Activated naive CD8-positive, alpha-beta T cell treated with anti-CD3 and anti-CD28 coated beads for 36 hours (primary cell): Measurements from ENCODE around the gene USP51. TPM values are rescaled to one million over a fixed set of nuclear protein-coding genes. Genes with fewer than 3 reads are reported as not detected.
"Not testable (repeated sequence)": the region's sequence is repeated elsewhere in the genome, so short reads cannot be mapped to it uniquely, and the experiment has no call there.

Source experiments
- DNase-seq: peaks from one replicate; pipeline ENCODE4 v3.0.0; 2021
- H3K27ac Mint-ChIP-seq: one replicate; pipeline ENCODE4 v1.8.0; 2022; ENCODE audit warnings: mild to moderate bottlenecking, moderate library complexity, mixed read lengths
- H3K27me3 Mint-ChIP-seq: one replicate; pipeline ENCODE4 v1.8.0; 2022; ENCODE audit warnings: mild to moderate bottlenecking, mixed read lengths
- H3K36me3 Mint-ChIP-seq: one replicate; pipeline ENCODE4 v1.8.0; 2021; ENCODE audit warnings: mild to moderate bottlenecking, mixed read lengths
- H3K4me1 Mint-ChIP-seq: one replicate; pipeline ENCODE4 v1.8.0; 2021; ENCODE audit warnings: mixed read lengths
- H3K4me3 Mint-ChIP-seq: one replicate; pipeline ENCODE4 v1.8.0; 2022; ENCODE audit warnings: mild to moderate bottlenecking, moderate library complexity, mixed read lengths
- H3K9me3 Mint-ChIP-seq: one replicate; pipeline ENCODE4 v1.8.0; 2022; ENCODE audit warnings: mixed read lengths
- total RNA-seq, 2 experiments: library from RNA; stranded (reverse); gene quantifications; one replicate each; pipeline ENCODE4 v1.2.3, GENCODE V29; 2021

The USP51 gene
- total RNA-seq, result 1 to 10 TPM; 1.3 to 2.0 TPM

- H3K4me1 Mint-ChIP-seq, result peaks cover 10% of the 10 kb centered on the region
- peak; percentile 36 for DNase-seq
- peak within 1 kb of the TSS; percentile 88 for H3K4me3 Mint-ChIP-seq
- H3K36me3 Mint-ChIP-seq, result peaks cover 6% of the 10 kb centered on the region
- H3K27ac Mint-ChIP-seq, result peak within 1 kb of the TSS; percentile 92
- no peaks in the 10 kb centered on the region for H3K9me3 Mint-ChIP-seq
- no peaks in the 10 kb centered on the region for H3K27me3 Mint-ChIP-seq
These were observed at the start of gene USP51 for GRCh38 chrX:55489314-55490009. USP51 (minus strand) TSS chrX:55489848; CDS start chrX:55488939, 909 bp downstream.

- no peaks in the 10 kb centered on the region for H3K36me3 Mint-ChIP-seq
- H3K4me1 Mint-ChIP-seq, result peaks cover 4% of the 10 kb centered on the region
- H3K27me3 Mint-ChIP-seq, result no peaks in the 10 kb centered on the region
- no peaks in the 10 kb centered on the region for H3K9me3 Mint-ChIP-seq
- no peak overlapping the region for H3K4me3 Mint-ChIP-seq
- H3K27ac Mint-ChIP-seq, result no peak overlapping the region
- DNase-seq, result no peak
These were observed 34.8 kb upstream of the USP51 start for GRCh38 chrX:55524487-55524886.

DNA sequence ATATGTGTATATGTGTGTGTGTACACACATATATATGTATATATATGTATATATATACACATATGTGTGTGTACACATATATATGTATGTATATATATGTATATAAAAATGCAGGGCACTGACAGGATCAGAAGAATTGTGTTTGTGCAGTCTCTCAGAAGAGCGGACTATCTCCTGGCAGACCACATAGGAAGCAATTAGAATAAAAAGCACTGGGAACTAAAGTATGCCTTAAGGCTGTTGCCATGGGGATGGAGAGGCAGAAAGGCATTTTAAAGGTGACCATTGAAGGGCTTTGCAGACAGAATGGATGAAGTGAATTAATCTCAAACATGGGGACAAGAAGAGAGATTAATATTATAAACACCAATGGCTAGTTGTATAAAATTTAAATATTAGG, 33.7 kb upstream of the USP51 start:
- no peaks in the 10 kb centered on the region for H3K4me1 Mint-ChIP-seq
- H3K9me3 Mint-ChIP-seq, result no peaks in the 10 kb centered on the region
- H3K27ac Mint-ChIP-seq, result no peak overlapping the region
- no peak overlapping the region for H3K4me3 Mint-ChIP-seq
- DNase-seq, result no peak
- H3K36me3 Mint-ChIP-seq, result no peaks in the 10 kb centered on the region
- H3K27me3 Mint-ChIP-seq, result no peaks in the 10 kb centered on the region

DNA sequence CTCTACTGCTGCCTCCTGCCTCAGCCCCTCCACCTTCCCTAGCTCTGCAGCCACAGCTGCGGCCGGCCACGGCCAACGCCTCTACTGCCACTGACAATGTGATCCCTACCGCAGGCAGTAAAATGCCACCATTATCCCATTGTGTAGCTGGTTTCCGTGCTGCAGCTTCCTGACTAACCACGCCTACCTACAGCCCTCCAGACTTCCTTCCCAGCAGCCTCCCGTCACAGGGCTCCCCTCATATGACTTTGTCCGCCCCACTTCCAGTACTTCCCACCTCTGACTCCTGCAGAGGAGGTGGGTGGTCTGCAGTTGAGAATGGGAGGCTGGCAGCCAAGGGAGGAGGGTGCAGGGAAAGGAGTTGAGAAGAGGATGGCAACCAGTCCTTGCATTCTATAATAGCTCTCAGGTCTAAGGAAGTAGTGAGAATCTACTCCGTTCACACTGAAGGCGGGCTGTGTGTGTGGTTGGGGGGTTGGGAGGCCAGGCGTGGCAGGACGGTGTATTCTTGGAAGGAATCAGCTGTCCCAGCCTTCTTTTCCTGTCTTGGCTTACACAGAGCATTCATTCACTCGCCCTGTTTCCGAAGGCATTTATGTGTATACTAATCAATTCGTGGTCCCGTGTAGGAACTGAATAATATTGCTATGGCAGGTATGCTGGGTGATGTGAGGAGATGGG, 33.1 kb upstream of the USP51 start:
- Mint-ChIP-seq H3K27ac (no peak overlapping the region), H3K4me1 (no peaks in the 10 kb centered on the region), H3K4me3 (no peak overlapping the region), H3K9me3 (no peaks in the 10 kb centered on the region), H3K36me3 (no peaks in the 10 kb centered on the region), H3K27me3 (no peaks in the 10 kb centered on the region)
- DNase-seq, result no peak

GRCh38 chrX:55521687-55522086, 32.0 kb upstream of the USP51 start:
- H3K4me1 Mint-ChIP-seq, result no peaks in the 10 kb centered on the region
- H3K27me3 Mint-ChIP-seq, result no peaks in the 10 kb centered on the region

DNA sequence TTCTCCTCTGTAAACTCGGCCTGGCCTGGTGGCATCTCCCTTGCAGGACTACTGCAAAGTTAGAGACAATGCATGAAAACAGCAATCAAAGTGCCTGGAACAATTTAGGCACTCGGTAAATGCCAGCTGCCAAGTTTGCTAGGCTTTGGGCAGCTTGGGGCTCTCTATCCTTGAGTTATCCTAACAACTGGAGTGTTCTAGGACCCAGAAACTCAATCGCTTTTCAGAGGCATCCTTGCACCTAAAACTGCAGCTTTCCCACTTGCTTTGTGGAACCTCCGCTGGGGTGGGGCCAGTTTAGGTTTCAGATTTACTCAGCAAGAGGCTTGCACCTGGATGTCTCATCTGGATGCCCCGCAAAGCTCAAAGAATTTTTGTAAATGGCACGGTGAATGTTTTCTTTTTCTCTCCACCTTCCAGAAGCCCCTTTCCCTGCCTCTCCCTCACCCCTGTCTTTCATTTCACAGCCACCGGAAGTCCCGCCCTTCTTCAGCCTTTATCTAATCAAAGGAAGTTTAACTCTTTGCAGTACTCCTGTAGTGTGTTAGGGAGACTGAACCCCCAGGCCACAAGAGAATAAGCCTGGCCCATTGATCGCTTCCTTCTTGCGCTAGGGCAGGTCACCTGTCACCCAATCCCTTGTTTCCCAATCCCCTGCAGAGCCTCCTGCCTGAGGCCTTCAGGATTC, 27.3 kb upstream of the USP51 start:
- not testable (repeated sequence) for H3K4me3 Mint-ChIP-seq, H3K36me3 Mint-ChIP-seq, H3K9me3 Mint-ChIP-seq, H3K4me1 Mint-ChIP-seq, H3K27me3 Mint-ChIP-seq, DNase-seq, H3K27ac Mint-ChIP-seq

More at GRCh38 chrX:55521687-55522086, 32.0 kb upstream of the USP51 start:
- Mint-ChIP-seq H3K27ac (no peak overlapping the region), H3K36me3 (no peaks in the 10 kb centered on the region), H3K9me3 (no peaks in the 10 kb centered on the region), H3K4me3 (no peak overlapping the region)
- DNase-seq, result no peak

DNA sequence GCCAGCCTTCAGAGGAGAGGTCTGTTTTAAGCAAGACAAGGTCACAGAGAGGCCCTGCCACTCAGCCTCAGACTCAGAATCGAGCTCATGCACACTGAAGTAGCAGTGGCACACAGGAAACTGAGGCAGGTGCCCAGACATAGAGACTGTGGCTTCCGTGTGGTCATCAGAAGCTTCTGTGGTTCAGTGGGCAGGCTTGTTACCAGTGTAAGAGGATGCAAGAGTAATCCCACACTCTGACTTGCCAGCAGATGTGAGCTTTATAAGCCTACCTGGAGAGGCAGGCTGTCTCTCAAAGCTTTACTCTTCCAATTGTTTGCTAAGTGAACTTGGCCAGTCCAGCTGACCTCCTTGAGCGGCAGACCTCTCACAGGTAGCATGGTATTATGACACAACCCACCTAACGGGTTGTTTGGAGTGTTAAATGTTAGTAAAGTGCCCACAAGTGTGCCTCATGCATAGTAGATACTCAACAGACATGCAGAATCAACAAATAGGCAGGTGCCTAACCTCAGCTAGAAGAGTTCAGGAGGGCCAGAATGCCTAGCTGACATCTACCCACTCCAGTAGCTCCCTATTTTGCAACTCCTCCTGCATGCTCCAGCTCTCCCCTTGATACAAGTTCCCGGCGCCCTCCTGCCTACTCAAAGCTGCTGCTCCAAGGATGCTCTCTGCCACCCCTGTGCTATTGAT, 23.5 kb upstream of the USP51 start:
- not testable (repeated sequence) for H3K4me3 Mint-ChIP-seq, H3K27ac Mint-ChIP-seq, H3K27me3 Mint-ChIP-seq, H3K9me3 Mint-ChIP-seq, DNase-seq, H3K4me1 Mint-ChIP-seq, H3K36me3 Mint-ChIP-seq

GRCh38 chrX:55508410-55509152, 18.9 kb upstream of the USP51 start:
- not testable (repeated sequence) for H3K4me3 Mint-ChIP-seq, DNase-seq, H3K27ac Mint-ChIP-seq, H3K9me3 Mint-ChIP-seq, H3K36me3 Mint-ChIP-seq, H3K27me3 Mint-ChIP-seq, H3K4me1 Mint-ChIP-seq

GRCh38 chrX:55507699-55508098, 18.1 kb upstream of the USP51 start:
- not testable (repeated sequence) for H3K4me1 Mint-ChIP-seq, H3K4me3 Mint-ChIP-seq, DNase-seq, H3K27ac Mint-ChIP-seq, H3K9me3 Mint-ChIP-seq, H3K36me3 Mint-ChIP-seq, H3K27me3 Mint-ChIP-seq

DNA sequence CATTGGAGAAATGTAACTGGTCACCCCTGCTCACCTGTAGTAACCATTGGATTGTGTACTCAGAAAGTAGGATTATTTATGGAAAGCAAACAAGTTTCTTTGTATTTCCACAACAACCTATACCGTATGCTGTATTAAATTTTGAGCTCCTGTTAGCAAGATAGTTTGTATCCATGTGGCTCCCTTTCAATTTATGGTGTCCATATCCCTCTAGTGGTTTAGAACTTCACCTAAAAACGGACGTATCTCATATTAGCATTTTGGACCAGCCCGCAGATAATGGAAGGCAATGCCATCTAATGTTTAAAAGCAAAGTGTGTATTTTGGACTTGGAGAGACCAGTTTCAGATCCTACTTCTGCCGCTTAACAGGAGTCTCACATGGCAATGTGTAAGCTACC, 17.4 kb upstream of the USP51 start:
- DNase-seq, H3K27me3 Mint-ChIP-seq, H3K9me3 Mint-ChIP-seq, H3K27ac Mint-ChIP-seq, H3K4me1 Mint-ChIP-seq, H3K36me3 Mint-ChIP-seq, H3K4me3 Mint-ChIP-seq: not testable (repeated sequence)

- H3K4me3 Mint-ChIP-seq, result no peak overlapping the region
These were observed 1.3 kb upstream of the USP51 start for GRCh38 chrX:55490974-55491373.

DNA sequence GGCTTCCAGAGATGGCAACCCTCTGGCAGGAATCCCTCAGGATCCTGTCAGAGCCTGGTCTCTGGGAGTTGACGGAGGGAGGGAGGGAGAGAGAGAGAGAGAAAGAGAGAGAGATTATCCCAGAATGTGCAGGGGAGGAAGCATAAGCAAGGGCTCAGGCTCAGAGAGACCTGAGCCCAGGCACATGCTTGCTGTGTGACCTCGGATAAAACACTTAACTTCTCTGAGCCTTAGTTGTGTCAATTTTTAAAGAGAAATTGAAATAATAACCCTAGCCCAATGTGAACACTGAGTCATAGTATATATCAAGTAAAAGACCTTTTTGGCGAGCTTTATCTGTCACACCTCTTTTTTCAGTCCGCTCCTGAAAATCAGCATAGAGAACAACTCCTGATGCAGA, 473 bp upstream of the USP51 start:
- Mint-ChIP-seq H3K36me3 (peaks cover 6% of the 10 kb centered on the region), H3K27me3 (no peaks in the 10 kb centered on the region), H3K9me3 (no peaks in the 10 kb centered on the region), H3K4me1 (peaks cover 8% of the 10 kb centered on the region), H3K27ac (peak overlapping the region; percentile 92), H3K4me3 (peak overlapping the region; percentile 88)
- no peak for DNase-seq

More at GRCh38 chrX:55490974-55491373, 1.3 kb upstream of the USP51 start:
- no peak overlapping the region for H3K27ac Mint-ChIP-seq
- peaks cover 8% of the 10 kb centered on the region for H3K4me1 Mint-ChIP-seq
- no peaks in the 10 kb centered on the region for H3K27me3 Mint-ChIP-seq
- peaks cover 6% of the 10 kb centered on the region for H3K36me3 Mint-ChIP-seq
- DNase-seq, result no peak
- H3K9me3 Mint-ChIP-seq, result no peaks in the 10 kb centered on the region

GRCh38 chrX:55488593-55489313, 895 bp downstream of the USP51 start:
- peaks cover 10% of the 10 kb centered on the region for H3K4me1 Mint-ChIP-seq
- peak; percentile 50 for DNase-seq
- H3K9me3 Mint-ChIP-seq, result no peaks in the 10 kb centered on the region
- peak overlapping the region; percentile 88 for H3K4me3 Mint-ChIP-seq
- peak overlapping the region; percentile 92 for H3K27ac Mint-ChIP-seq
- H3K27me3 Mint-ChIP-seq, result no peaks in the 10 kb centered on the region
- H3K36me3 Mint-ChIP-seq, result peaks cover 6% of the 10 kb centered on the region

DNA sequence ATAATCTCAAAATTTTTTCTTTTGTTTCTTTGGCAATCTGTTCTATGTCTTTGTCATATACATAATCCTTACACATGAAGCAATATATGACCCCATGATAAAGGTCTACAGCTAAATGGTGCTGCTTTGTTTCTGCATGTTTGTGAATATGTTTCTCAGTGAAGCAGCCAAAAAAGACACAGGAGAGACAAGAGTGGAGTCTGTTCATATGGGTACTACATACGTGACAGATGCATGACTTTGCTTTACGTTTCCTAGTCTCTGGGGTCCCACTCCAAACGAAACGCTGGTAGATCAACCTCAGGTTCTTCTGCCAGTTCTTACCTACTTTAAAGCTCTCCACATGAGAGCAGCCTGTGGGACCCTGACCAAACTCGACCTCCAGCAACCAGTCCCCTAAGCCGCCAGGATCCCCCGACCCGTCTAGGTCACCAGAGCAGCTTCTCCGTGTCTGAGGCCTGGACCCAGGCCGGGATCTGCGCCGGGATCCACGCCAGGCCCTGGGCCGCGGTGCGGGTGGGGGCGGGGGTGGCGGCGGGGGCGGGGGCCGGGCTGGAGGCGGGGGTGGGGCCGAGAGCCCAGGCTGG, 1.5 kb downstream of the USP51 start:
- H3K9me3 Mint-ChIP-seq, result no peaks in the 10 kb centered on the region
- no peaks in the 10 kb centered on the region for H3K27me3 Mint-ChIP-seq
- H3K36me3 Mint-ChIP-seq, result peaks cover 6% of the 10 kb centered on the region
- H3K4me3 Mint-ChIP-seq, result peak overlapping the region; percentile 75
- H3K27ac Mint-ChIP-seq, result peak overlapping the region; percentile 67
- peaks cover 10% of the 10 kb centered on the region for H3K4me1 Mint-ChIP-seq
- DNase-seq, result no peak
